K562 (cell line): Measurements from ENCODE around the gene LPCAT1. TPM values are rescaled to one million over a fixed set of nuclear protein-coding genes. Genes with fewer than 3 reads are reported as not detected.

Experiments used
- ATF2 ChIP-seq: sonication (generic); formaldehyde crosslinking; IDR thresholded peaks from 2 replicates; pipeline ENCODE4 v1.8.1; 2022; ENCODE audit warnings: missing genetic modification reagents
- ATF7 ChIP-seq: fragments of 450-650 bp; IDR thresholded peaks from 2 replicates; pipeline ENCODE4 v1.7.1; 2014; ENCODE audit warnings: mild to moderate bottlenecking, moderate library complexity
- BCLAF1 ChIP-seq, 2 experiments: fragments of 450-650 bp in 1 of 2; IDR thresholded peaks; 2 replicates each; pipeline ENCODE4 v1.6.1; 2011 to 2017; ENCODE audit warnings: low read depth in 2 of 2, antibody characterized with exemption in 1 of 2, borderline replicate concordance in 1 of 2, low read length in 1 of 2, mild to moderate bottlenecking in 1 of 2, mixed read lengths in 1 of 2; ENCODE audit not compliant: control insufficient read depth in 1 of 2
- CBX3 ChIP-seq, 2 experiments: IDR thresholded peaks; 1 replicate in 1 of 2; 2 replicates in 1 of 2; pipeline ENCODE4 v1.6.1; 2012; ENCODE audit warnings: inconsistent platforms in 2 of 2, low read length in 2 of 2, borderline replicate concordance in 1 of 2, control low read depth in 1 of 2
- E2F6 ChIP-seq, 2 experiments: IDR thresholded peaks; 2 replicates each; pipeline ENCODE4 v1.6.1; 2011; ENCODE audit warnings: borderline replicate concordance in 1 of 2, control low read depth in 1 of 2, low read depth in 1 of 2, low read length in 1 of 2, mild to moderate bottlenecking in 1 of 2, mixed read lengths in 1 of 2, moderate library complexity in 1 of 2; ENCODE audit not compliant: insufficient read depth in 1 of 2, insufficient read length in 1 of 2, poor library complexity in 1 of 2, severe bottlenecking in 1 of 2; ENCODE audit errors: extremely low read depth in 1 of 2
- HCFC1 ChIP-seq: IDR thresholded peaks from 2 replicates; pipeline ENCODE4 v1.6.1; 2012; ENCODE audit warnings: low read depth, low read length, improper control_type of control experiment
- ILF3 ChIP-seq: fragments of 450-650 bp; IDR thresholded peaks from 2 replicates; pipeline ENCODE4 v1.6.1; 2018; ENCODE audit warnings: antibody characterized with exemption, mild to moderate bottlenecking, moderate library complexity, borderline replicate concordance
- KDM1A ChIP-seq, 2 experiments: fragments of 450-650 bp; IDR thresholded peaks; 2 replicates each; pipeline ENCODE4 v1.6.1; 2016; ENCODE audit warnings: mild to moderate bottlenecking in 2 of 2
- KDM2B ChIP-seq: fragments of 250-450 bp; sonication (Bioruptor Pico); IDR thresholded peaks from 2 replicates; pipeline ENCODE4 v1.8.0; 2021; ENCODE audit warnings: mild to moderate bottlenecking, moderate library complexity
- MLLT1 ChIP-seq, 2 experiments: fragments of 450-650 bp; IDR thresholded peaks; 2 replicates each; pipeline ENCODE4 v1.6.1; 2016
- RBM34 ChIP-seq: fragments of 200-400 bp; formaldehyde crosslinking; IDR thresholded peaks from 2 replicates; pipeline ENCODE4 v1.6.1; 2018; ENCODE audit warnings: low read length, borderline replicate concordance; ENCODE audit not compliant: insufficient read depth
- SRSF9 ChIP-seq: fragments of 200-400 bp; formaldehyde crosslinking; IDR thresholded peaks from 2 replicates; pipeline ENCODE4 v1.6.1; 2017; ENCODE audit warnings: low read depth, low read length, borderline replicate concordance
- ZBTB11 ChIP-seq, 3 experiments: fragments of 200-800 bp in 1 of 3; fragments of 250-450 bp in 1 of 3; fragments of 450-650 bp in 1 of 3; sonication (Bioruptor Pico) in 1 of 3; sonication (Bioruptor generic) in 1 of 3; formaldehyde crosslinking in 1 of 3; IDR thresholded peaks; 2 replicates each; pipeline versions ENCODE4 v1.6.1 to v1.8.0; 2016 to 2022; ENCODE audit warnings: mild to moderate bottlenecking in 2 of 3, missing genetic modification characterization in 2 of 3, missing compliant biosample characterization in 1 of 3, moderate library complexity in 1 of 3
- ZNF785 ChIP-seq: fragments of 250-450 bp; sonication (Bioruptor Pico); IDR thresholded peaks from 2 replicates; pipeline ENCODE4 v1.4.0; 2020; ENCODE audit warnings: mild to moderate bottlenecking
- polyA plus RNA-seq, 8 experiments: library from polyadenylated mRNA; depleted of rRNA in 4 of 8; stranded (reverse) in 5 of 8; unstranded in 3 of 8; fragments of >200 nt; fragmentation: Nextera tagmentation in 2 of 8; fragmentation: Illumina TruSeq in 1 of 8; extraction: Ambion mirVana in 2 of 8; extraction: Trizol in 1 of 8; gene quantifications; 2 replicates each; pipeline versions ENCODE4 v1.2.1 to v1.2.3, GENCODE V29; 2011 to 2014; ENCODE audit warnings: inconsistent platforms in 1 of 8, missing spikeins in 1 of 8
- total RNA-seq, 7 experiments: library from RNA; depleted of rRNA in 6 of 7; stranded (reverse); fragments of >200 nt in 6 of 7; fragmentation: Illumina TruSeq in 2 of 7; extraction: Trizol in 2 of 7; gene quantifications; 2 replicates each; pipeline versions ENCODE4 v1.2.1 to v1.2.3, GENCODE V29; 2011 to 2021; ENCODE audit warnings: low replicate concordance in 1 of 7

The LPCAT1 gene
- total and polyA plus RNA-seq, 9 of the 15 experiments (the other 6 are each of a cell fraction or from before 2014, with no cell fraction given): 0.14 to 18.4 (median 13.9) TPM

- TF ChIP-seq E2F6 (IDR thresholded peaks at IDR 0.05; ENCODE audit: borderline replicate concordance in 1 of 2, extremely low read depth in 1 of 2, insufficient read depth in 1 of 2, insufficient read length in 1 of 2, low read depth in 1 of 2, low read length in 1 of 2, poor library complexity in 1 of 2, severe bottlenecking in 1 of 2) (peak; percentile 78 to 86), BCLAF1 (IDR thresholded peaks at IDR 0.05; ENCODE audit: borderline replicate concordance in 1 of 2, control insufficient read depth in 1 of 2, low read depth in 2 of 2, low read length in 1 of 2) (no peak), CBX3 (IDR thresholded peaks at IDR 0.05; ENCODE audit: borderline replicate concordance in 1 of 2, low read length in 2 of 2) (no peak), ZBTB11 (CRISPR knock-in tag; IDR thresholded peaks at IDR 0.05) (0 out of 6 replicates have a peak, but pooled peaks of 1 of the 3 experiments have one; percentile 29), KDM2B (no peak), RBM34 (no peak), ATF7 (no peak), ILF3 (no peak), HCFC1 (no peak), MLLT1 (IDR thresholded peaks at IDR 0.05) (no peak), ATF2 (CRISPR knock-in tag) (no peak), KDM1A (IDR thresholded peaks at IDR 0.05) (peak in 1 of 2 experiments; percentile 71; a peak in 3 of 4 replicates), ZNF785 (no peak), SRSF9 (no peak)
These were observed 20.3 kb downstream of the LPCAT1 start (continued) for GRCh38 chr5:1503241-1504068.
